SIG-M5 (cell line): ENCODE measurements around the gene KCNN3.

Experiments used
- DNase-seq: peaks from one replicate; lab custom pipeline; 2025; lab: John Stamatoyannopoulos, UW

The KCNN3 gene

GRCh38 chr1:154860156-154860870 lies 9.8 kb downstream of the KCNN3 start:
- DNase-seq, result no peak

DNA sequence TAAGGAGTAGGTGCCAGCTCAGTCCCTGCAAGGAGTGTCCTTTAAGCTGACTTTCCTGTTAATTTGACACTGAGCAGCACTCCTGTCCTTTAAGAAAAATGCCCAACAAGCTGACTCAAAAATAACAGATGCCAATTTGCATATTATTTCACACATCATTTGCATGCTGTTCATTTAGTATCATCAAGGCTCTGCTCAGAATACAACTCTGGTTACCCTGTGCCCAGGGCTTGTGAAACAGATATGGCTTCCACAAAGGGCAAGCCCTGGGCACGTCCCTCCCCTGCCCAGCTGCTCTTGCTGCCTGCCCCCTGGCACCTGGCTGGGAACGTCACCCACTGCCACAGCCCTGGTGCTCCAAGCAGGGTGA lies 10.3 kb downstream of the KCNN3 start:
- DNase-seq, result no peak

DNA sequence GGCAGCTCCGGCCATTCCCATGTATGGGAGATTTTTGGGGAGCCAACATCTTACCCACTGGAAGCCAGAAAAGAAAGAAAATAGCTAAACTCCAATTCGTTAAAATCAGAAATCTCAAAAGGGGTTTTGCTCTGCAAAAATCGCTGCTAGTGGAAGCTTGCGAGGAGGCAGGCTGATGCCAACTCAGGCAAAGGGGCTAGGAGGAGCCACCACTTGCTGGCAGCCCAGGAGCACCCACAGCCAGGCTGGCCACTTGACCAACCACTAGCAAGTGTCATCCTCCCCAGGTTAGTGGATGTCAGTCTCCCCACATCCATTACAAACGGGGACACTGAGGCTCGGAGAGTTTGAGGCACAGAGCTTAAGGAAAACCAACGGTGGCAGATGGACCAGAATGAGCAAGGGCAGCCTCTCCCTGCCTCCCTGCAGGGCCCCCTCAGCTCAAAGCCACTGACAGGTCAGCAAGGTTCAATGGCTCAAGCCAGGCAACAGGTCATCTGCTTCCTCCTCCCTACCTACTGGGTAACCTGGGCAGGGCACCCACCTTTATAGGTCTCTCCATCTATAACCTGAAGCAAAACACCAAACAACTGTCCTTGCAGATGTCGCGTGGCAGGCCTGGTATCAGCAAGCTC lies 10.8 kb downstream of the KCNN3 start:
- no peak for DNase-seq

- no peak for DNase-seq
Measured at GRCh38 chr1:154857441-154858215, 12.5 kb downstream of the KCNN3 start.

DNA sequence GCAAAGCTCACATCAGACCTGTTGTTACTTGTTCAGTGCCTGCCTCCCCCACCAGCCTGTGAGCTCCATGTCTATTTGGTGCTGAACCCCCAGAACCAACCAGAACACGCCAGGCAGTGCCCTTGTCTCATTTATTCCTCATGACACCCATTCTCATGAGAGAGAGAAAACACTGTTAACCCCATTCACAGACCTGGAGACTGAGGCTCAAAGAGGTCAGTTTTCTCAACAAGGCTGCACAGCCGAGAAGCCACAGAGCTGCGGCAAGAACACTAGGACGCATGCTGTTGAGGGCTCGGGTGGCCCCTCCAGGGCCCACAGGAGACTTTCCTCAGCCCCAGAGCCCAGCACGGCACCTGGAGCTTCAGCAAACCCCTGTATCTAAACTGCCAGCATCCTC lies 13.1 kb downstream of the KCNN3 start:
- no peak for DNase-seq

GRCh38 chr1:154856544-154856943 lies 13.5 kb downstream of the KCNN3 start:
- DNase-seq, result no peak

GRCh38 chr1:154856049-154856448 lies 14.0 kb downstream of the KCNN3 start:
- no peak for DNase-seq

GRCh38 chr1:154855186-154855851 lies 14.8 kb downstream of the KCNN3 start:
- DNase-seq, result no peak

DNA sequence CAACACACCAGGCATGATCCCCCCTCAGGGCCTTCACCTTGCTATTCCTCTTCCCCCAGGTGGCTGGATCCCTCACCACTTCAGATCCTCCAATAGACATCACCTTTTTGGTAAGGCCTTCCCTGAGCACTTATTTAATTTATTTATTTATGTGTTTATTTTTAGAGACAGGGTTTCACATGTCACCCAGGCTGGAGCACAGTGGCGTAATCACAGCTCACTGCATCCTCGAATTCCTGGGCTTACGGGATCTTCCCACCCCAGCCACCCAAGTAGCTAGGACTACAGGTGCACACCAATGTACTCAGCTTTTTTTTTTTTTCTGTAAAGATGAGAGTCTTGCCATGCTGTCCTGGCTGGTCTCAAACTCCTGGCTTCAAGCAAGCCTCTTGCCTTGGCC lies 17.2 kb downstream of the KCNN3 start:
- DNase-seq, result no peak

DNA sequence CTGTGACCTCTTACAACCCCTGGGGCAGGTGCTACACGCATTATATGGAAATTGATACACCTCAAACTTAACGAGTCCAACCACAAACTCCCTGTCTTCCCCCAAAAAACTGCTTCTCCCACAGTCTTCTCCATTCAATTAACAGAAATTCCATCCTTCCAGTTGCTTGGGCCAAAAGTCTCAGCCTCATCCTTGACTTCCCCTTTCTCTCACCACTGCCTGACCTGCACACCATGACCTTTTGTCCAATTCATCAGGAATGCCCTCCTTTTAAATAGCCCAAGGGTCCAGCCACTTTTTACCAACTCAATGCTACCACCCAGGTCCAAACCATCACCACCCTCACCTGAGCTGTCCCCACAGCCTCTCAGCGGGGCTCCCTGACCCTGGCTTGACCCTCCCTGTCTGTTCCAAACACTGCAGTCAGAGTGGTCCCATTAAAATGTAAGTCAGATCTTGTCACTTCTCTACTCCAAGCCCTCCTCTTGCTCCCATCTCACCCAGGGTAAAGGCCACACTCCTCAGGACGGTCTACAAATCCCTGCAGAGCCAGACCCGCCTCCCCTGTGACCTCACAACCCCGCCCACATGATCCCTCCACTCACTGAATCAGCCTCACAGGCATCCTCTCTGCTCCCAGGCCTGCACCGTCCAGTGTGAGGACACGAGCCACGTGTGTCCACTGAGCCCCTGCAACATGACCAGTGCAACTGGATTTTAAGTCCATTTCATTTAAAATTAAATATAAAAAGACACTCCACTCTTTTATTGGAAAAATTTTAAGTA lies 18.5 kb downstream of the KCNN3 start:
- no peak for DNase-seq

DNA sequence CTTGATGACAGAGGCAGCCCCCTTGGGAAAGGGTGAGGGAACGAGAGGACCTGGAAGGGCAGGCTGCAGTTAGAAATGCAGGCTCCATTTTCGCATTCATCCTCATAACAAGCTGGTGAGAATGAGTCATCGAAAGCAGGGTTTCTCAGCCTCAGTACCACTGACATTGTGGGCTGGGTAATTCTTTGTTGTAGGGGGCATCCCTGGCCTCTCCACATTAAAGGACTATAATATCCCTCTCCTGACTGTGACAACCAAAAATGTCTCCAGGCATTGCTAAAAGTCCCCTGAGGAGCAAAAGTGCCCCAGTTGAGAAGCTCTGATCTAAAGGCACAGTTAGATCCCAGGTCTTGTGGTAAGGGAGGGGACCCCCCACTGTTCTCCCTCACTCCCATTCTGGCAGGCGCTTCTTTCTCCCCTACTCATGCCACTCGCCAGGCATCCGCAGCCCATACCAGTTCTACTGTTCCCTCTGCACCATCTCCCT lies 20.4 kb downstream of the KCNN3 start:
- no peak for DNase-seq

DNA sequence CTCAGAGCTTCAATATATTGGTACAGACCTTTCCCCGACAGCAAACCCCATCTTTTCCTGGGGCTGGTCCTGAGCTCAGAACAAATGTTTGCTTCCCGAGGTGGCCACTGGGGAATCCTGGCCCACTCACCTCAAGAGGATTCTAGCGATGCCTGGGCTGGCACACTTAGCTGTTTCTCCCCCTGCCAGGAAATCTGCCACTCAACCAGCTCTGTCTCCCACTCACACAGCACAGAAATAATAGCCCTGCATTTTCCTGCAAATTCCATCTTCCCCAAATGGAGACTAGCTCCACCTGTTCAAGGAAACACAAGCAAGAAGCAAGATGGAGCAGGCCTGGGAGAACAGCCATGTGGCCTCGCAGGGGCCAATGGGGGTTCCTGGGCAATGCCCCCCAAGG lies 21.1 kb downstream of the KCNN3 start:
- no peak for DNase-seq

DNA sequence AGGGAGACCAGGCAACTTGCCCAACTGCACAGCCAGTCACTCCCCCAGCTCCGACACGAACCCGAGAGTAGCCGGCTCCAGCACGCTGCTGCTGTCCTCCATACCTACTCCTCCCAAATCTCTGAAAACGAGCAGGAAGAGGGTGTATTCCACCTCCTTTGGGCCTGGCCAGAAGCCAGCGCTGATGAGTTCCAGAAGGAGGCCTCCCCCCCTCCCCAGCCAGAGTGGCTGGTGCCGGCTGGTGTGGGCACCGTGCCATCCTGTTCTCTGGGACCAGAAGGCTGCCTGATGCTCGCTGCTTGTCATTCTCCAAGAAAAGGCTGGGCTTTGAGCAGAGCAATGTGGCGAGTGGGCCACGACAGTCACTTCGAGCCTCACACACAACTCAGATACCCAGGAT lies 22.2 kb downstream of the KCNN3 start:
- no peak for DNase-seq

DNA sequence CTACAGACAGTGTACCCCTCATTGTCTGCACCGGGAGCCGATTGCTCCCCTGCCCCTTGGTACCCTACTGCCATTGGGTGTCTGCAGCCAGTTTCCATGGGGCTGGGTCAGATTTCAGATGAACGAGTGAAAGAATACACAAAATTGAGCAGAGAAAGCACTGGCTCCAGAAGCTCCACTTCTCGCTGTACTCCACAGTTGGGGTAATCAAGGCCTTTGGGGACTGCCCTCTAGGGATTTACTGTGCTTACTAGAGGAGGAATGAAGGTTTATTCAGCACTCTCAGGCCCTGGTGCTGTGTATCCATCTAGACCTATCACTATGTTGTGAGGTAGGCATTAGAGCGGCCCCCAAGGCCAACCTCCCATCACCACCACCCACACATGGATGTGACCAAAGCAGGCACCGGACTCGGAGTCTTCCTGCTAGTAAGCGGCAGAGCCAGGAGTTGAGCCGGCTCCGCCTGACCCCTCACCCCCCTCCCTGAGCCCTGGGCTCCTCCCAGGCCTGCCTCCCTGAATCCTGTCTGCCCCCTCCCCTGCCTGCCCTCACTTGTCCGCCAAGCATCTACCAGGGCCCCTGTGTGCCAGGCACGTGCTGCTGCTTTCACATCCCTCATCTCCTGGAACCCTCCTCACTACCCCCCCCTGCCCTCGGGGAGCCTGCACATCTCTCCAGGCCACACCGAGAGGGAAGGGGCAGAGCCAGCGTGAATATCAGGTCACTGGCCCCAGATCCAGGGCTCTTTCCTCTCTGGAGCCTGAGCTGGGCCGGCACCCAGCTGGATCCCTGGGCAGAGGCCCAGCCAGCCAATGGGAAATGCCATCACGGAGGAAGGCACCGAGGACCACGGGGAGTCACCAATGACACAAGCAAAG lies 23.3 kb downstream of the KCNN3 start:
- DNase-seq, result no peak

DNA sequence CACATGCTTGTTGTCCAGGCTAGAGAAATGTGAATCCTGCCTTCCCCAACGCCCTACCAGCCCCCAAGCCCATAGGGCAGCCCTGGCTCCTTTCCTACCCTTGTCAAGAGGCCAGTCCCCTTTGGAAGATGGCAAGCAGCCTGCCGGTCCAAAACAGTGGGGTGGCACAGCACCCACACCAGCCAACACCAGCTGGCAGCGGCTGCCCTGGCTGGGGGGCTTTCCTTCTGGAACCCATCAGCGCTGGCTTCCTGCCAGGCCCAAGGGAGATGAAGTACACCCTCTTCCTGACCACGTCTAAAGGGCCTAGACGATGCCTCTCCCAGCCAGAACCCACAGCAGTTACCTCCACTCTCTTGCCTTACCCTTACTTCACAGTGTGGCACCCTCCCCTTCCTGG lies 24.2 kb downstream of the KCNN3 start:
- DNase-seq, result no peak

GRCh38 chr1:154845174-154845573 lies 24.9 kb downstream of the KCNN3 start:
- no peak for DNase-seq

DNA sequence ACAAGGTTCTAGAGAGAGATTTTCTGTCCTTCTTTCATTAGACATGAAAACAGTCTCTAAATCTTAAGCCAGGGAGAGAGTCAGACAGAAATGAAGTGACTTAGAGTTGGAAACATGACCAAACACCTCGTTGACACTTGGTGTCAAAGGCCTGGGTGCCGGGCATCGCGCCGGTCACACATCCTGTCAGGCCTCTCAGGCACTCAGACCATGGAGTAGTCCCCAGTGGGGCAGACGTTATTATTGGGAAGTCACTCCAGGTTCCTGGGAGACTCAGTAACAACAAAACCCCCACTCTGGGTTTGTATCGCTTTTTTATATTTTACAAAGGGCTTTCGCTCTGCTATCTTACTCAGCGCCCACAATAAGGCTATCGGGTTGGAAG lies 25.8 kb downstream of the KCNN3 start:
- DNase-seq, result no peak

GRCh38 chr1:154843636-154844296 lies 26.3 kb downstream of the KCNN3 start:
- no peak for DNase-seq

DNA sequence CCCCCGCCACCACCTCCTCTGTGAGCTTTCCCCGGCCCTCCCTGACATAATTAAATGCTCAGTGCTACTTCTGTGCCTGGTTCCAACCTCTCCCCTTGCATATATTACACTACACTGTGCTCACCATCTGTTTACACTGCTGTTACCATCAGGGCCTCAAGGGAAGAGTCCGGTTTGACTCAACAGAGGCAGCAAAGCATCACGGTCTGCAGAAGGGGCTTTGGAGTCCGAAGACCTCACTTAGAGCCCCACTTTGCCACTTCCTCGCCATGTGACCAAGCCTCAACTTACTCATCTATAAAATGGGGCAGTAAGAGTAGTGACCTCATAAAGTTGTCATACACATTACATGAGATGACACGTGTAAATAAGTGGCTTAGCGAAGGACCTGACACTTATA lies 27.4 kb downstream of the KCNN3 start:
- DNase-seq, result no peak

GRCh38 chr1:154841384-154841783 lies 28.7 kb downstream of the KCNN3 start:
- DNase-seq, result no peak
